Thymus (tissue), 11 donors: ENCODE data around the gene SEPTIN8. TPM values are rescaled to one million over a fixed set of nuclear protein-coding genes. Genes with fewer than 3 reads are reported as not detected.

Experiments
- DNase-seq, 9 donors: peaks; one replicate each; pipeline ENCODE4 v3.0.0-alpha.2; 2013; ENCODE audit warnings: low spot score in 9 of 9, low read depth in 6 of 9, missing footprints in 1 of 9
- H3K27ac ChIP-seq, 2 donors: one replicate each; pipeline ENCODE4 v1.5.1; 2013; ENCODE audit warnings: control low read depth in 1 of 2, low read depth in 1 of 2, low read length in 1 of 2, mild to moderate bottlenecking in 1 of 2, moderate library complexity in 1 of 2
- H3K27me3 ChIP-seq, 2 donors: one replicate each; pipeline ENCODE4 v1.5.1; 2013; ENCODE audit warnings: low read length in 1 of 2; ENCODE audit not compliant: control insufficient read depth in 2 of 2, insufficient read depth in 1 of 2
- H3K36me3 ChIP-seq, 2 donors: one replicate each; pipeline ENCODE4 v1.5.1; 2013; ENCODE audit warnings: low read length in 1 of 2, mild to moderate bottlenecking in 1 of 2, moderate library complexity in 1 of 2; ENCODE audit not compliant: control insufficient read depth in 2 of 2, insufficient read depth in 2 of 2
- H3K4me1 ChIP-seq, 2 donors: one replicate each; pipeline ENCODE4 v1.5.1; 2013; ENCODE audit warnings: low read length in 2 of 2; ENCODE audit not compliant: control insufficient read depth in 2 of 2, insufficient read depth in 2 of 2
- H3K4me3 ChIP-seq, 2 donors: one replicate each; pipeline ENCODE4 v1.5.1; 2013; ENCODE audit warnings: low read length in 2 of 2, control low read depth in 1 of 2, mild to moderate bottlenecking in 1 of 2
- H3K9me3 ChIP-seq, 2 donors: one replicate each; pipeline ENCODE4 v1.5.1; 2013; ENCODE audit warnings: low read length in 1 of 2, mild to moderate bottlenecking in 1 of 2; ENCODE audit not compliant: control insufficient read depth in 2 of 2, insufficient read depth in 1 of 2
- WGBS: extraction: QIAGEN DNeasy Blood & Tissue Kit; methylation state at CpG from one replicate; pipeline ENCODE4 v1.1.7; 2013; 5-methylcytosine and 5-hydroxymethylcytosine counted together
- polyA plus RNA-seq: library from polyadenylated mRNA; stranded (reverse); fragments of 200-250 nt; gene quantifications from one replicate; pipeline ENCODE4 v1.2.3, GENCODE V29; 2013
- total RNA-seq: library from RNA; stranded (reverse); fragments of 120-200 nt; gene quantifications from one replicate; pipeline ENCODE4 v1.2.4, GENCODE V29; 2013
- donor health status: healthy.

The SEPTIN8 gene
- total and polyA plus RNA-seq, 2 donors = 13.8 to 17.8 TPM

DNA sequence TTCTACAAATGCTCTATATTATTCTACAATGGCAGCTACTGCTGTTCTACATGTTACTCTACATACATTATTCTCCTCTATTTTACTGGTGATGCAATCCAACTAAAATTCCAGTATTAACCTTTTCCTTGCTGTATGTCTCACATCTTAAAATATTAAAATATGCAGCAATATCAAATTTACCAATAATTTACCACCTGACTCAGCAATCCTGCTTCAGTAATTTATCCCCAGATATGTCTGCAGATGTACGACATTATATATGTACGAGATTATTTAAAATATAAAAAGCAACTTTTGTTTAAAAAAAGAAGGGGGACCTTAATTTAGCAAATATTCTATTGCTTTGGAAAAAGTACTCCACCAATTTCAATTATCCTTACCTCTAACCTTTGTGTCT, 51.3 kb downstream of the SEPTIN8 start:
- Histone ChIP-seq H3K27me3 (no peaks in the 10 kb centered on the region), H3K4me1 (no peaks in the 10 kb centered on the region), H3K4me3 (no peak overlapping the region), H3K36me3 (peaks cover 0 to 12% of the 10 kb centered on the region in 2 donors), H3K27ac (no peak overlapping the region), H3K9me3 (no peaks in the 10 kb centered on the region)
- 98% methylated on average over 2 of the region's 2 CpGs for WGBS
- DNase-seq = no peak

DNA sequence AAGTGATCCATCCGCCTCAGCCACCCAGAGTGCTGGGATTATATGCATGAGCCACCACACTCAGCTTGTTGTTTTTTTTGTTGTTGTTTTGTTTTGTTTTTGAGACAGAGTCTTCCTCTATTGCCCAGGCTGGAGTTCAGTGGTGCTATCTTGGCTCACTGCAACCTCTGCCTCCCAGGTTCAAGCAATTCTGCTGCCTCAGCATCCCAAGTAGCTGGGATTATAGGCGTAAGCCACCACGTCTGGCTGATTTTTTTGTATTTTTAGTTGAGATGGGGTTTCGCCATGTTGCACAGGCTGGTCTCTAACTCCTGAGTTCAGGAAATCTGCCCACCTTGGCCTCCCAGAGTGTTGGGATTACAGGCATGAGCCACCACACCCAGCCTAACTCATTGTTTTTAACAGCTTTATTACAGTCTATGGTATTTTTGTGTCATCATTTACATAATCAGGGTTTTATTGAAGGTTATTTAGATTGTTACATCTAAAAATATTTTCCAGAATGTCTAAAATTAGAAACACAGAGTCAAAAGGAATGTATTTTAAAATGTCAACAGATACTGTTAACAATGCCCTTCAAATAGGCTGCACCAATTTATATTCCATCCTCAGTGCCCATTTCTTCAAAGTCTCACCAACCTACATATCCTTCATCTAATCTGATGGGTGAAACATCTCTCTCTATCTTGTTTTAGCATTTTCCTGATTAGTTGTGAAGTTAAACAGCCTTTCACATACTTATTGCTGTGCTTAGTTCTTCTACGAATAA, 58.3 kb downstream of the SEPTIN8 start:
- H3K27ac ChIP-seq = no peak overlapping the region
- no peaks in the 10 kb centered on the region for H3K27me3 ChIP-seq

GRCh38 chr5:132714456-132715307, 62.4 kb downstream of the SEPTIN8 start:
- DNase-seq = peak in 1 of 9 donors; percentile 24
- Histone ChIP-seq H3K9me3 (no peaks in the 10 kb centered on the region), H3K36me3 (peaks cover 0 to 5% of the 10 kb centered on the region in 2 donors), H3K4me3 (no peak overlapping the region), H3K27ac (no peak overlapping the region), H3K4me1 (no peaks in the 10 kb centered on the region), H3K27me3 (no peaks in the 10 kb centered on the region)
- 70% methylated on average over 11 of the region's 11 CpGs for WGBS

More for the DNA sequence above, 58.3 kb downstream of the SEPTIN8 start:
- no peaks in the 10 kb centered on the region for H3K9me3 ChIP-seq
- 99% methylated on average over 5 of the region's 5 CpGs for WGBS
- peaks cover 0 to 9% of the 10 kb centered on the region in 2 donors for H3K36me3 ChIP-seq
- H3K4me1 ChIP-seq = no peaks in the 10 kb centered on the region
- no peak for DNase-seq
- H3K4me3 ChIP-seq = no peak overlapping the region

GRCh38 chr5:132708645-132709044, 68.4 kb downstream of the SEPTIN8 start:
- H3K36me3 ChIP-seq = no peaks in the 10 kb centered on the region
- DNase-seq = no peak
- no peaks in the 10 kb centered on the region for H3K27me3 ChIP-seq
- H3K27ac ChIP-seq = no peak overlapping the region
- no peak overlapping the region for H3K4me3 ChIP-seq
- H3K9me3 ChIP-seq = no peaks in the 10 kb centered on the region
- no peaks in the 10 kb centered on the region for H3K4me1 ChIP-seq

- no peaks in the 10 kb centered on the region for H3K4me1 ChIP-seq
- WGBS = 95% methylated on average over 1 of the region's 1 CpG
- H3K36me3 ChIP-seq = peaks cover under 1 to 8% of the 10 kb centered on the region in 2 donors
- no peaks in the 10 kb centered on the region for H3K27me3 ChIP-seq
- DNase-seq = no peak
- no peaks in the 10 kb centered on the region for H3K9me3 ChIP-seq
- H3K27ac ChIP-seq = no peak overlapping the region
- no peak overlapping the region for H3K4me3 ChIP-seq
These were observed 72.2 kb downstream of the SEPTIN8 start for GRCh38 chr5:132704875-132705274.

Other genes with a start within 250 kb of the SEPTIN8 start
- not detected for gene IL5, start 233.7 kb downstream of the SEPTIN8 start, total RNA-seq
- 0.43 TPM for gene IL5, start 233.7 kb downstream of the SEPTIN8 start, polyA plus RNA-seq
- 17.6 TPM for gene RAD50, start 220.3 kb downstream of the SEPTIN8 start, total RNA-seq
- gene RAD50, start 220.3 kb downstream of the SEPTIN8 start, polyA plus RNA-seq = 8.9 TPM
- gene IL13, start 119.1 kb downstream of the SEPTIN8 start, total RNA-seq = 0.42 TPM
- 1.0 TPM for gene IL13, start 119.1 kb downstream of the SEPTIN8 start, polyA plus RNA-seq
- 4.5 TPM for gene IL4, start 103.2 kb downstream of the SEPTIN8 start, total RNA-seq
- gene IL4, start 103.2 kb downstream of the SEPTIN8 start, polyA plus RNA-seq = 0.59 TPM
- gene KIF3A, start 39.7 kb downstream of the SEPTIN8 start, total RNA-seq = 9.9 TPM
- gene KIF3A, start 39.7 kb downstream of the SEPTIN8 start, polyA plus RNA-seq = 6.6 TPM
- 8.1 TPM for gene CCNI2, start 29.8 kb downstream of the SEPTIN8 start, total RNA-seq
- 2.5 TPM for gene CCNI2, start 29.8 kb downstream of the SEPTIN8 start, polyA plus RNA-seq
- 1.0 TPM for gene SOWAHA, start 36.1 kb upstream of the SEPTIN8 start, total RNA-seq
- 4.3 TPM for gene SOWAHA, start 36.1 kb upstream of the SEPTIN8 start, polyA plus RNA-seq
- gene SHROOM1, start 53.4 kb upstream of the SEPTIN8 start, total RNA-seq = 0.90 TPM
- 6.2 TPM for gene SHROOM1, start 53.4 kb upstream of the SEPTIN8 start, polyA plus RNA-seq
- 0.47 TPM for gene GDF9, start 89.2 kb upstream of the SEPTIN8 start, total RNA-seq
- gene GDF9, start 89.2 kb upstream of the SEPTIN8 start, polyA plus RNA-seq = 2.5 TPM
- gene UQCRQ, start 89.4 kb upstream of the SEPTIN8 start, total RNA-seq = 399 TPM
- 232 TPM for gene UQCRQ, start 89.4 kb upstream of the SEPTIN8 start, polyA plus RNA-seq
- gene LEAP2, start 96.4 kb upstream of the SEPTIN8 start, total RNA-seq = 1.5 TPM
- gene LEAP2, start 96.4 kb upstream of the SEPTIN8 start, polyA plus RNA-seq = 4.4 TPM
- 14.7 TPM for gene AFF4, start 186.4 kb upstream of the SEPTIN8 start, total RNA-seq
- 15.6 TPM for gene AFF4, start 186.4 kb upstream of the SEPTIN8 start, polyA plus RNA-seq
- 30.5 TPM for gene ZCCHC10, start 249.3 kb upstream of the SEPTIN8 start, total RNA-seq
- gene ZCCHC10, start 249.3 kb upstream of the SEPTIN8 start, polyA plus RNA-seq = 38.6 TPM